Pericardium fibroblast (primary cell): Measurements from ENCODE around the gene PTCD1. TPM values are rescaled to one million over a fixed set of nuclear protein-coding genes. Genes with fewer than 3 reads are reported as not detected.

Experiments used
- total RNA-seq: library from RNA; depleted of rRNA; stranded (reverse); fragments of >200 nt; gene quantifications from 2 replicates; pipeline ENCODE4 v1.2.3, GENCODE V29; 2015

Gene PTCD1
- 4.6 and 6.3 TPM in 2 replicates for total RNA-seq

GRCh38 chr7:99438573-99439480 is at the start of gene PTCD1, which contains the start of gene CPSF4:
TSS of gene PTCD1 (minus strand) at chr7:99438798. CDS start at chr7:99435242, 3,556 bp downstream.
TSS of gene CPSF4 (plus strand) at chr7:99438943. CDS start at chr7:99439083, 140 bp downstream.

GRCh38 chr7:99472561-99473314 is 34.1 kb upstream of the PTCD1 start, which contains the start of gene ZNF789:
TSS of gene ZNF789 (plus strand) at chr7:99472890. CDS start at chr7:99476457, 3,567 bp downstream.

GRCh38 chr7:99408379-99409191 is 30.0 kb downstream of the PTCD1 start, which contains the start of the genes BUD31 and PDAP1:
TSS of gene BUD31 (plus strand) at chr7:99408969. CDS start at chr7:99411093, 2,124 bp downstream.
TSS of gene PDAP1 (minus strand) at chr7:99408597. CDS start at chr7:99408548, 49 bp downstream.

GRCh38 chr7:99374111-99375064 is 64.2 kb downstream of the PTCD1 start, which contains the start of gene ARPC1B:
TSS of gene ARPC1B (plus strand) at chr7:99374730. CDS start at chr7:99385715, 10,985 bp downstream.

Other genes with a start within 250 kb of the PTCD1 start
- not detected in 2 replicates for gene KPNA7, start 230.7 kb downstream of the PTCD1 start, total RNA-seq
- gene MYH16, start 166.0 kb downstream of the PTCD1 start, total RNA-seq = not detected in 2 replicates
- 172 and 192 TPM in 2 replicates for gene ARPC1A, start 112.9 kb downstream of the PTCD1 start, total RNA-seq
- gene ARPC1B, start 64.1 kb downstream of the PTCD1 start, total RNA-seq = 255 and 334 TPM in 2 replicates
- 62.4 and 97.4 TPM in 2 replicates for gene PDAP1, start 30.2 kb downstream of the PTCD1 start, total RNA-seq
- 115 and 116 TPM in 2 replicates for gene BUD31, start 29.8 kb downstream of the PTCD1 start, total RNA-seq
- 22.8 and 32.4 TPM in 2 replicates for gene CPSF4, start 145 bp upstream of the PTCD1 start, total RNA-seq
- gene ATP5MF, start 27.4 kb upstream of the PTCD1 start, total RNA-seq = 1,133 and 1,208 TPM in 2 replicates
- 1.9 and 6.5 TPM in 2 replicates for gene ZNF789, start 34.1 kb upstream of the PTCD1 start, total RNA-seq
- gene ZNF394, start 61.5 kb upstream of the PTCD1 start, total RNA-seq = 16.2 and 17.6 TPM in 2 replicates
- gene ZKSCAN5, start 65.9 kb upstream of the PTCD1 start, total RNA-seq = 6.8 and 12.2 TPM in 2 replicates
- 5.4 and 6.6 TPM in 2 replicates for gene FAM200A, start 113.3 kb upstream of the PTCD1 start, total RNA-seq
- 37.7 and 75.7 TPM in 2 replicates for gene ZNF655, start 119.8 kb upstream of the PTCD1 start, total RNA-seq
- 0.23 and 4.2 TPM in 2 replicates for gene TMEM225B, start 159.5 kb upstream of the PTCD1 start, total RNA-seq
- 7.8 and 10.1 TPM in 2 replicates for gene ZSCAN25, start 178.1 kb upstream of the PTCD1 start, total RNA-seq
- 0.43 TPM in 1 of 2 replicates, not detected in the other for gene CYP3A5, start 241.2 kb upstream of the PTCD1 start, total RNA-seq